Ovary (tissue), 3 donors: ENCODE measurements around the gene GPR171.

Source experiments
- CTCF ChIP-seq, 3 donors: fragments of 450-650 bp in 2 of 3; fragments of 200-600 bp in 1 of 3; IDR thresholded peaks; one replicate each; pipeline versions ENCODE4 v1.5.1 to v1.8.0; 2016 to 2022; ENCODE audit warnings: antibody characterized with exemption in 3 of 3, mild to moderate bottlenecking in 1 of 3
- POLR2A ChIP-seq: fragments of 450-650 bp; IDR thresholded peaks from one replicate; pipeline ENCODE4 v1.6.1; 2017; ENCODE audit warnings: antibody characterized with exemption, mild to moderate bottlenecking, moderate library complexity
- donor health status: DM: no; HTN: no; CAD: no.

GRCh38 chr3:151236316-151236715 is 33.3 kb upstream of the GPR171 start:
- TF ChIP-seq POLR2A = no peak
- no peak for TF ChIP-seq CTCF (IDR thresholded peaks at IDR 0.05)
